Colon (tissue), 2 donors: ENCODE results near the gene ISCA1.

ENCODE experiments used
- FAIRE-seq: peaks from 2 replicates; lab custom pipeline; 2012; peaks lifted over from hg19 to GRCh38; lab: Jason Lieb, UNC
- donor health status: control.
- donor health status: control.

Gene ISCA1

DNA sequence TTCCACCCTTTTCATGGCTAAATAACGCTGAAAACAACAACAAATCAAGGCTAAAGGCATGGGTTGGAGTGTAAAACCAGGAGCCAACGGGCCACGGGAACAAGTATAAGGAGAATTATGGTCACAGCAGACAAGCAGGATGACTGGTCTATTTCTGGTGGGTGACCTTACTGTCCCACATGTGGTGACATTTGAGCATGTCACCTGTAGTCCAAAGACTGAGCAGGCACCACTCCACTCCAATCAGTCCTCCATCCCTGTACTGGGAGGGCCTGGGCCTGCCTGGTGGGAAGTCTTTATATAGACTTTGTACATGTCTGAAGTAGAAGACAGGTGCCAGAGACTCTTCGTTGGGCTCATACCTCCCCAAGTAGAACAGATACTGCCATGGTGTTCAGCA, 59.7 kb downstream of the ISCA1 start:
- no peak for FAIRE-seq

DNA sequence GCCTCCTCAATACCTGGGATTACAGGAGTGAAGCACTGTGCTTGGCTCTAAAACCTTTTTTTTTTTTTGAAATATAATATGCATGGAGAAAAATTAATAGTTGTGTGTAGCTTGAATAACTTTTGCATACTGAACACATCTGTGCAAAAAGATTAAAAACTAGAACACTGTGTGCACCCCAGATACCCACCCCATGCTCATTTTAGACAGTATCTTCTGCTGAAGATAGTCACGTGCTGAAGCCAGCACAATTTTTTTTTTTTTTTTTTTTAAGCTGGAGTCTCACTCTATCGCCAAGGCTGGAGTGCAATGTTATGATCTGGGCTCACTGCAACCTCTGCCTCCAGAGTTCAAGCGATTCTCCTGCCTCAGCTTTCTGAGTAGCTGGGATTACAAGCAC, 62.7 kb downstream of the ISCA1 start:
- FAIRE-seq, result no peak

DNA sequence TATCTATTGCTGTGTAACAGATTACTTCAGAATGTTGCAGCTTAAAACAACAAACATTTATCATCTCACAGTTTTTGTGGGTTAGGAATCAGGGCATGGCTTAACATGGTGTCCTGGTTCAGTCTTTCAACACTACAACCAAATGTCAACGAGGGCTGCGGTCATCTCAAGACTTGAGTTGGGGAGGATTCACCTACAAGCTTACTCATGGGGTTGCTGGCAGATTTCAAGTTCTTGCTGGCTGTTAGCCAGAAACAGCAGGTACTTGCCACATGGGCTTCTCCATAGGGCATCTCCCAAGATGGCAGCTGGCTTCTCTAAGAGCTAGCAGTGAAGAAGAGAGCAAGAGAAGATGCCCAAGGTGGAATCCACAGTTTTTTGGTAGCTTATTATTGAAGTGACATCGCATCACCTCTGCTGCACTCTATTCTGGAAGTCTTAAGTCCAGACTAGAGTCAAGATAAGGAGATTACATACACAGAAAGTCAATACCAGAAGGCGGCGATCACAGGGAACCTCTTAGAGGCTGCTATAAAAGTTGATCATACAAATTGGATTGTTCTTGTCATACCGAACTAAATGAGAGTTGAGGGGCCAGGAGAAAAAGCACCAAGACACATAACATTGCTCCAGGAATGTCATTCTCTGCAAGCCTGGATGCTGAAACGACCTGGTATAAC, 65.1 kb downstream of the ISCA1 start:
- FAIRE-seq, result no peak
